HG02610 (cell line): ENCODE data around the gene CTTN.

Experiments
- ATAC-seq: cut with Tn5 transposase; IDR thresholded peaks from one replicate; pipeline ENCODE4 v1.9.1; 2021; ENCODE audit warnings: mild to moderate bottlenecking, moderate library complexity; ENCODE audit not compliant: unreplicated experiment

The CTTN gene

DNA sequence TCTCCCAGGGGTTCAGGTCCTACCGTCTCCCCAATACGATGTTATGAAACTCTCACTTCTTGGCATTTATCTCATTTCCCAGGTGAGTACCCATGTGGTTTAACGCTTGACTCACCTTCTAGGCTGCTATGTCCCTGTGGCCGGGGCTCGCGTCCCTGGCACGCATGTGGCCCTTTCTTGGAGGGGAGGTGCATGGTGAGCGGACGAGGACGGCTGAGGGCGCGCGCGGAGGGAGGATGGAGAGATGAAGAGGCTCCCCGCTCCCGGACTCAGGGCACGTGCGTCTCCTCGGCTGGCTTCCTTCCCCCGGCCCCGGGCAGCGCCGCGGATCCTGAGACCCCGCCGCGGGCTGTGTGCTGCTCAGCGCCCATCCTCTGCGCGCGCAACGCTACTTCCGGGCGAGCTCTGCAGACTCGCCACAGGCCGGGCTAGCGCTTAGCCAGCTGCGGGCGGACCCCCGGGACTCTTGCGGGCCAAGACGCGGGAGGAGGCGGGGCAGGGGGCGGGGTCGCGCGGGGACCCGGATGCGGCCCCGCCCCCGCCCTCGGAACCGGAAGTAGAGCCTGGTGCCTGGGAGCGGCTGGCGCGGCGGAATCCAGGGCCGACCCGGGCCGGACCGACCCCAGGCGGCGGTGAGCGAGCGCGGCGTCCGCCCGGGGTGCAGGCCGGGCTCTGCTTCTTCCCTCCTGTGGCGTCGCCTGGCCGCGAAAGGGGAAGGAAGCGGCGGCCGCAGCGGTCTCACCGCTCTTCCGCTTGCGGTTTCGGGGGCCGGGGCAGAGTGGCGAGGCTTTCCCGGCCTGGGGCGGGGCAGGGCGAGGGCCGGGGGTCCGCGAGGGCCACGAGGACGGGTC, at the start of gene CTTN:
Gene CTTN (plus strand): TSS at position 547 of the 851 bp plus-strand sequence. CDS start 8,769 bp downstream, outside the sequence.
- peak; percentile 42 for ATAC-seq

DNA sequence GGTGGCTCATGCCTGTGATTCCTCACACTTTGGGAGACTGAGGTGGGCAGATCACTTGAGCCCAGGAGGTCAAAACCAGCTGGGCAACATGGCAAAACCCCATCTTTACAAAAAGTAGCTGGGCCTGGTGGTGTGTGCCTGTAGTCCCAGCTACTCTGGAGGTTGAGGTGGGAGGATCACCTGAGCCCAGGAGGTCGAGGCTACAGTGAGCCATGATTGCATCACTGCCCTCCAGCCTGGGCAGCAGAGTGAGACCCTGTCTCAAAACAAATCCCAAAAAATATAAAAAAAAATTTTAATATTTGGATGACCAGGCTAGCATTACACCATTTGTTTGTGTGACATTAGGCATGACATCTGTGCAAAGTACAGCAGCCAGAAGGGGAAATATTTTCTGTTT, 49.7 kb upstream of the CTTN start:
- no peak for ATAC-seq

- no peak for ATAC-seq
Observed at GRCh38 chr11:70351646-70352045, 46.7 kb upstream of the CTTN start.

DNA sequence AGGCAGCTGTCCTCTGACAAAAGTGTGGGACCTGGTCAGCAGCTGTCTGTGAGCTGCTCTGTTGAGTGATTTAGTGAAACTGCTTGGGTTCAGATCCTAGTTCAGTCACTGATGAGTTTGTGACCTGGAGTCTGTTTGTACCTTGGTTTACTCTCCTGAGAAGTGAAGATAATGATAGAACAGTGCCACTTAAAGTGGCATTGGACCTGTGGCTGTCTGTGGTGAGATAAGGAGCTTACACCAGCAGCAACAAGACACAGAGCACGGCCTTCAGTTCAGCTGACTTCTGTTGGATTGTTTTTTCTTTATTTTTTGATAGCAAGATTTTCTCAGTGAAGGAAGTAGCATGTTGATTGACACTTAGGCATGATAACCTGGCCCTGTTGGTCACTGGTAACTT, 46.2 kb upstream of the CTTN start:
- ATAC-seq = no peak

GRCh38 chr11:70352601-70353000, 45.7 kb upstream of the CTTN start:
- ATAC-seq = no peak

- no peak for ATAC-seq
Observed at GRCh38 chr11:70353329-70353728, 45.0 kb upstream of the CTTN start.

DNA sequence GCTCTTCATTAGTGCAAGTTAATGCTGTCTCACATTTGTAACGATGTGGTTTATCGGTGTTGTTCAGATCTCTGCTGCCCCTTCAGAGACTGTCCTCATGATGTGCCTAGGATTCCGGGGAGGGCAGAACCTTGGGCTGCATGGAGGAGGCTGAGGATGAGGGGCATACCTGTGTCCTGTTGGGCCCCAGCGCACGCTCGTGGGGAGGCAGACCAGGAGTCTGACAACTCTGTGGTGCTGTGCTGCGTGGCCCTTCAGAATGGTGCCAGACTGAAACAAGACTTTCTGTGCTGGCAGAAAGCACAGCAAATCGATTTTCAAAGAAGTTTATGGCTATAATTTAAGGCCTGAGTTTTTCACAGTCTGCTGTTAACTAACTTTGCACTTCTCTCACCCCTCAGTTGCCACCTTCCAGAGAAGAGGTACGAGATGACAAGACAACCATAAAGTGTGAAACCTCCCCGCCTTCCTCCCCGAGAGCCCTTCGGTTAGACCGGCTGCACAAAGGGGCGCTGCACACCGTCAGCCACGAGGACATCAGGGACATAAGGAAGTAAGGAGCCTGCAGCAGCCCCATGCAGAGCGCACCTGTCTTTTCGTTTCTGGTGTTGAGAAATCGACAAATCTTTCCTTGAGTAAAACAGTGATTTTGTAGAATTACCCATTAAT, 44.3 kb upstream of the CTTN start:
- ATAC-seq = no peak

DNA sequence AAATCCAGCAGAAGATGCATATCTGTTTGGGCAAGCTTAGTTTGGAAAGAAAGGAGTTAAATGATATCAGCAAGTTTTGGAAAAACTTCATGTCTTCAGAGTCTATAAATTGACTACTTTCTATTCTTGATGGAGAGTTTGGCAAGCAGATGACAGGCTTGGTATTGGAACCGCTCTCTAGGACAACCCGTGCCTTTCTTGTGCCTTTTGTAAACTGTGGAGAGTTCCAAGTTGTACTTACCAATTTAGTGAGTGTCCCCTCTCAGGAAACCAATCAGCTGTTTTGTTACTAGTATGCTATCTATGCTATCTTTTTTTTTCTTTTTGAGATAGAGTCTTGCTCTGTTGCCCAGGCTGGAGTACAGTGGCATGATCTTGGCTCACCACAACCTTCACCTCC, 43.7 kb upstream of the CTTN start:
- ATAC-seq = no peak

- ATAC-seq = no peak
Observed at GRCh38 chr11:70358753-70359152, 39.6 kb upstream of the CTTN start.

DNA sequence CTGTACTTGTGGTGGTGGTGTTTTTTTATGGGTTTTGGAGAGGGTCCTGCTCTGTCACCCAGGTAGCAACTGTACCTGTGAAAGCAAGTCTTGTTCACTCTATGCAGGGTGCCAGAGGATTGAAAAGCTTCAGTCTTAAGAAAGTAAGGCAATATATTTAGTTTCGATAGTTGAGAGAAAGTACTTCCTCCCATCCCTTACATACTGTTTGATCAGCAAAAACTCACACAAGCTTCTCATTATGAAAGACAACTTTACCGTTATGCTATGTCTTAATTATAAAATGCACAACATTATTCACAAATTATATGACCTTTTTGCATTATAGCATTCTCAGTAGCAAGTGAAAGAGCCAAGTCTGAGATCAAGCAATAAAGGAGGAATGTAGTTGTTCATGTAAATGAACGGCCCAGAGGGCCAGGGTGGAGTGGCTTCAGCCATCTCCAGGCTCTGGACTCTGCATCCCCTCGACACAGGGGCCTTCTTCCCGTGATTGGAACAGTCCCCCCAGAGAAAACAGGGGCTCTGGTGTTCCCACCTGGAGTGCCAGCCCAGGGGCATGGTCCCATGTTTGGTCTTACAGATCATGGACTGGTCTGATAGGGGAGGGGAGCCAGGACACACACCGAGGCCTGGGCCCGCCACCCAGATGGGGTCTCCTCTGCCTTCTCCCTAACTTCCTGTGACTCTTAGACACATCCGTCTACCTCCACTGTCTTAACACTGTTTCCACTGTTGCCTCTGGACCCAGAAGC, 38.7 kb upstream of the CTTN start:
- ATAC-seq = no peak

DNA sequence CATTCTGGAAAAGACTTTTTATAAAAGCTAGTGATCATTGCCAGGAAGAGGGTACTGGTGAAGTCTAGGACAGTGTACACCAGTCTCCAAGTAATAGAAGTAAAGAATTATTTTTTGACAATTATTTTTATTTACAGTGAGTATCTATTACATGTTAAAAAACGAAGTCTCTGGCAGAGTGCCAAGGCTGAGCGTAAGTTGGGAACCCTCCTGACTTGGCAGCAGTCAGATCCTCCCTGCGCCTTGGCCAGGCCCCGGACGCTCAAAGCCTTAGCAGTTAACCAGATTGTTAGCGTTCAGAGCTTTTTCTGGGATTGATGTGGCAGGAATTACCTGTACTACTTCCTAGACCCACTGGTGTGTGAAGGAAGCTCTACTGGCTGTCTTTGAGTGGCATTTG, 38.1 kb upstream of the CTTN start:
- no peak for ATAC-seq

DNA sequence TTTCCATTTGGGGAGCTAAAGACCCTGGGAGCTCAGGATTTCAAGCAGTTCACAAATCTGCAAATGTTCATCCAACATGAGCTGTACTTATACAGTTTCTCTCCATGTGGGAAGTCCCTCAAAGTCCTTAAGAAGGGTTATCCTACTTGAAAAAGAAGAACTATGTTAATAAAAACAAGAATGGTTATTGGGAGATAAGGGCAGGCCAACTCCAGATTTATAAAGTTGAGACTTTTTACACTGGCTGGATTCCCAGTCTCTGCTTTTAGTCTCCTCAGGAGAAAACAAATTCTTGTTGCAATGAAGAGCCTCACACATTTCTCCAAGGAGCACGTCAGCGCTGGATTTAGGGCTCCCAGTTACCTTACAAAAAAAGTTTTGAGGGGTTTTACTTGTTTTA, 34.2 kb upstream of the CTTN start:
- ATAC-seq = no peak

DNA sequence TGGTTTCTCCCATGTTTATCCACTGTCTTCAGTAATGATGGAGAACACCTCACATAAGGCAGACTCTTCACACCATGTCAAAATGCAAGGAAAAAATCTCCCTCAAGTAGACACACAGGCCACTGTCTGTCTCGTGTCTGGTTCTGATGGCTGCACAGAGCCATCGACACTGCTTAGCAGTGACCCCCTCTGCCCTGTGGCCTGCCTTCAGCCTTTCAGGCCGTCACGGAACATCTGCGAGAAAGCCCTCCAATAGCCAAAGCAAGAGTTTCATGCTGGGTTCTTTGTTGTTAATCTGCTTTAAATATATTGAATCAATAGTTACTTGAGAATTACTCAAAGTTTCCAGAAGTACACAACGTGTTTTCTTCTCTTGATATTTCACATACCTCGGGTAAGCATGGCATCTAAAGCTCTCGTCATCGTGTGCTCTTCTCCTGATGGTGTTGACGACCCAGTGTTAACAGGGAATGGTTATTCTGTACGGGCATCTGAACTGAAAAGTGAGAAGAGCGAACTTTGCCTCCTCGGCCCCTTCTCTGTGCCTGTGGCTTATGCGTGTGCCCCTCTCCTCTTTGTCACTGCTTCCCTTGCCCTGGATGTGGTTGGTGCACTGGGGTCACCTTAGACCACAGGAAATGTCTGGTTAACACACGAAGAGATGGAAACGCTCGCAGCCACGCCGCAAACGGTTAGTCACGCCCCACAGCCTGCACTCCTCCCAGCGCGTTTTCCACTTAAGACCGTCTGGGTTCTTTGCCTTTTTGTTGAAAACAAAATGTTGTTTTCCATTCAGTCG, 33.4 kb upstream of the CTTN start:
- ATAC-seq = no peak

DNA sequence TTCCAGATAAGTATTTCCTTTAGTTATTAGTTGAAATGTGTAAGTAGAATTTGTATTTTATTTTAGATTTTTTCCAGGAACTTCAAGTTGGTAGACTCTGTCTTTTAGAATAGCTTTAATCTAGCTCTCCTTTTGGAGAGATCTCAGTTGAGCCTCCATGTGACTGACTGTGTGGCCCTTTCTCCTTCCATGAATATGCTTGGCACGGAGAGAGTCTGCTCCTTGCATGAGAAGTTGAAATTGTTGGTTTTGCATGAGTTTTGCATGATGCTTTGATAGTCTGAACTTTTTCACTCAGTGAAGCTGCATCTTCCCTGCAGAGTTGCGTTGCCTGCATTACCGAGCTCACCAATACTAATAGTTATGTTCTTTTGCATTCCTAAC, 32.8 kb upstream of the CTTN start:
- no peak for ATAC-seq

GRCh38 chr11:70367071-70367470, 31.3 kb upstream of the CTTN start:
- ATAC-seq = no peak

DNA sequence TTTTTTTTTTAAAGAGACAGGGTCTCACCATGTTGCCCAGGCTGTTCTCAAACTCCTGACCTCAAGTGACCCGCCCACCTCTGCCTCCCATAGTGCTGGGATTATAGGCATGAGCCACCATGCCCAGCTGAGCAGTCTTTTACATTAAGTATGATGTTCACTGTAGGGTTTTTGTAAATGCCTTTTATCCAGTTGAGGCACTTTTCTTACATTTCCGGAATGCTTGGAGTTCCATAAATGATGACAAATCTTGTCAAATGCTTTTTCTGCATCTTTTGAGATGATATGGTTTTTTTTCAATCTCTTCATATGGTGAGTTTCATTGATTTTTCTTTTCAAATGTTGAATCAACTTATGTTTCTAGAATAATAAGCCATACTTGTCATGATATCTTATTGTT, 29.4 kb upstream of the CTTN start:
- no peak for ATAC-seq

- ATAC-seq = no peak
Observed at GRCh38 chr11:70371241-70371640, 27.1 kb upstream of the CTTN start.

GRCh38 chr11:70372076-70372475, 26.3 kb upstream of the CTTN start:
- no peak for ATAC-seq

DNA sequence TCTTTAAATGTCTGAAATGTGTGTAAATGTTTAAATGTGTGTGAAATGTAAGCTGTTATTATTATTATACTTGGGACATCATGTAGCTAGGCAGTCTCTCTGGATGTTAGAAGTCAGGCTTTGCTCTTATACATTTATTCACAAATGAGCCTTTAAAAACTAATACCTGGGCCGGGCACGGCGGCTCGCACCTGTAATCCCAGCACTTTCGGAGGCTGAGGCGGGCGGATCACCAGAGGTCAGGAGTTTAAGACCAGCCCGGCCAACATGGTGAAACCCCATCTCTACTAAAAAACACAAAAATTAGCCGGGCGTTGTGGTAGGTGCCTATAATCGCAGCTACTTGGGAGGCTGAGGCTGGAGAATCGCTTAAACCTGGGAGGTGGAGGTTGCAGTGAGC, 21.7 kb upstream of the CTTN start:
- no peak for ATAC-seq

DNA sequence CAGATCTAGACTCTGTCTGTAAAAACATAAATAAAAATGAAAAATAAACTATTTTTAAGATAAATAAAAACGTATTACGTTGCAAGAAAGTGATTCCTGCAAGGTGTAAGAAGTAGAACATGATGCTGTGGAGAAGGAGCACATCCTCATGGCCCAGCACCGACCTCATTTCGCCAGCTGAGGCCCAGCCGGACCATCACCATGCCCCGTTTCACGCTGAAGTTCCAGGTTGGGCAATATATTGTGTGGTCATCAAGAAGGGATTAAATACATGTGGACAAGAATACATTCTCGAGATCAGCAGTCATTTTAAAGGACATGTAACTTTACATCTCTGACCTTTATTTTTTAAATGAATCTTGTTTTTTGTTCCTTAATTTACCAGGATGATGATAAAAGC, 20.7 kb upstream of the CTTN start:
- no peak for ATAC-seq
